Mucosa of rectum (tissue), 2 donors: ENCODE data around the gene GRIK2.

Source experiments
- H3K27ac ChIP-seq, 2 donors: one replicate each; pipeline ENCODE4 v1.7.0; 2013; ENCODE audit warnings: inconsistent platforms in 2 of 2, low read depth in 2 of 2, low read length in 2 of 2
- H3K27me3 ChIP-seq, 2 donors: one replicate each; pipeline ENCODE4 v1.7.0; 2013; ENCODE audit warnings: low read length in 2 of 2; ENCODE audit not compliant: control insufficient read depth in 2 of 2, insufficient read depth in 2 of 2
- H3K36me3 ChIP-seq, 2 donors: one replicate each; pipeline ENCODE4 v1.7.0; 2013; ENCODE audit warnings: low read length in 2 of 2; ENCODE audit not compliant: control insufficient read depth in 2 of 2, insufficient read depth in 2 of 2
- H3K4me1 ChIP-seq, 2 donors: one replicate each; pipeline ENCODE4 v1.7.0; 2013; ENCODE audit warnings: low read length in 2 of 2, mild to moderate bottlenecking in 1 of 2; ENCODE audit not compliant: control insufficient read depth in 2 of 2, insufficient read depth in 2 of 2
- H3K4me3 ChIP-seq, 2 donors: one replicate each; pipeline ENCODE4 v1.7.0; 2013; ENCODE audit warnings: low read length in 2 of 2
- H3K9ac ChIP-seq, 2 donors: one replicate each; pipeline ENCODE4 v1.7.0; 2013; ENCODE audit warnings: low read length in 2 of 2, low read depth in 1 of 2, mild to moderate bottlenecking in 1 of 2
- H3K9me3 ChIP-seq, 2 donors: one replicate each; pipeline ENCODE4 v1.7.0; 2013; ENCODE audit warnings: low read length in 2 of 2; ENCODE audit not compliant: control insufficient read depth in 2 of 2
- donor health status: healthy.
- donor health status: Normal muscosa, but diverticular disease.

The GRIK2 gene

GRCh38 chr6:101527467-101527866 is 134.0 kb downstream of the GRIK2 start:
- Histone ChIP-seq H3K27ac (no peak overlapping the region), H3K36me3 (no peaks in the 10 kb centered on the region)

DNA sequence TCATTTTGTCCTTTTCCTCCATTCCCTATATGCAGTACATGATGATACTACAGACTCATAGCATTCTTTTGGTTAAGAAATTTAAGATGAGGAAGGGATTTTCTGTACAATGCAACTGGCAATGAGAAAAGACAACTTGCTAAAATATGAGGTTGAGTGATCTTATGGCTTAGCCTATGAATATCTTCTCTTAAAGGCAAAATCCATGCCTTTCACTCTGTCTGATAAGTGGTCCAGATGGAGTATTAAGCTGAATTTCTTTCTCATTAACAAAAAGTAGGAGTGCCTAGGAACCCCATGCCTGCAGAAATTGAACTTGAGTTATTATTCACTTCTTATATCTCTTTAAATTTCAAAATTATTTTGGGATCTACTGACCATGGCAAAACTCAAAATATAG is 135.3 kb downstream of the GRIK2 start:
- Histone ChIP-seq H3K27ac (no peak overlapping the region), H3K4me1 (no peaks in the 10 kb centered on the region), H3K9me3 (no peaks in the 10 kb centered on the region), H3K4me3 (no peak overlapping the region), H3K27me3 (no peaks in the 10 kb centered on the region), H3K9ac (no peak overlapping the region), H3K36me3 (no peaks in the 10 kb centered on the region)

More at GRCh38 chr6:101527467-101527866, 134.0 kb downstream of the GRIK2 start:
- no peak overlapping the region for H3K4me3 ChIP-seq
- no peaks in the 10 kb centered on the region for H3K9me3 ChIP-seq
- H3K27me3 ChIP-seq, result no peaks in the 10 kb centered on the region
- H3K4me1 ChIP-seq, result no peaks in the 10 kb centered on the region
- no peak overlapping the region for H3K9ac ChIP-seq

DNA sequence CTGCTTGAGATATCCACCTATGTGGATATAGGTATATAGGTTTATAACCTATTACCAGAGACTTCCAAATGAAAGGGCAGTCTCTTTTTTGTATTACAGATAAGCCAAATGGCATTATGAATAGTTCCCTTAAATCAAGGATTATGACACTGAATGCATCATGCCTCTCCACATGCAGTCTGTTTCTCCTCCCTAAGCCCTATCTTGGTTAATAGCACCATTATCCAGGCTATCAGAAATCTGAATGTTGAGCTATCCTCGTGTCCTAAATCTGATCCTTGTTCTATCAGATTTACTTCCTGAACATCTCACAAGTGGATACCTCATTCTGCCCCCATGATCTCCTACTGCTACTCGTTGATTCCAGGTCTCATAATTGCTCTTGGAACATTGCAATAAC is 138.0 kb downstream of the GRIK2 start:
- no peak overlapping the region for H3K4me3 ChIP-seq
- H3K36me3 ChIP-seq, result no peaks in the 10 kb centered on the region
- no peak overlapping the region for H3K9ac ChIP-seq
- H3K9me3 ChIP-seq, result no peaks in the 10 kb centered on the region
- no peaks in the 10 kb centered on the region for H3K27me3 ChIP-seq
- H3K27ac ChIP-seq, result no peak overlapping the region
- no peaks in the 10 kb centered on the region for H3K4me1 ChIP-seq

DNA sequence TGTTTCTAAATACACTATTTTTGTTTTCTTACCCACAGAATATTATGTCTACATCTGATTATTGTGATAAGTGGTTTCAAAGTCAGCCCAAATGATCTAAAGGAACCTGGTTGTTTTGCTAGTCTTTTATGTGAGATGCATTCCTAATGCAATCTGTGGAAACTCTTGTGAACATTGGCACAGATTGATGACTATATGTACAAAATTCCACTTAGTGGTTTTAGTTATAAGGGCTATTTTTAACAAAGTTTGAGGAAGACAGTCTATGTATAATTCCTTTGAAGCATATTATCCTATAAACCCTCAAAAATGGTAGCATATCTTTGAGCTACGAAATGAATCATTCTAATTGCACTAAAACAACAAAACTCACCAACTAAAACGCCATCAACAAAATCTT is 140.9 kb downstream of the GRIK2 start:
- Histone ChIP-seq H3K27ac (no peak overlapping the region), H3K36me3 (no peaks in the 10 kb centered on the region), H3K9ac (no peak overlapping the region), H3K9me3 (no peaks in the 10 kb centered on the region), H3K27me3 (no peaks in the 10 kb centered on the region), H3K4me1 (no peaks in the 10 kb centered on the region), H3K4me3 (no peak overlapping the region)

DNA sequence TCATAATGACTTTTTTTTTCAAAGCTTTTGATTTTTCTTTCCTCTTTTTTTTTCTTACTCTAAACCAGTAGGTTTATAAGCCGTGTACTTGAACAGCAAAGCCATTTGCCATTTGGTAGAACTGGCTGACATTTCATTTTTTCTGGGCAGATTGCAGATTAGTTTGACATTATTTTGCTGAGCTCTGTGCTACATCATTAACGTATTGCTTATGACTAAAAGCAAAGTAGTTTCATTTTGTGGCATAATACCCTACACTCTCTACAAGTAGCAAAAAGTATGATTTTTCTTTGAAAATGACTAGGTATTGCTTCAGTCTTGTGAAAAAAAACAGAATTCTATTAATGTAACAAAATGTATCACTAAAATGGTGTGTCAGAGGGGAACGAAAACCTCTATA is 141.3 kb downstream of the GRIK2 start:
- H3K4me1 ChIP-seq, result no peaks in the 10 kb centered on the region
- H3K9me3 ChIP-seq, result no peaks in the 10 kb centered on the region
- H3K36me3 ChIP-seq, result no peaks in the 10 kb centered on the region
- H3K27ac ChIP-seq, result no peak overlapping the region
- H3K4me3 ChIP-seq, result no peak overlapping the region
- no peaks in the 10 kb centered on the region for H3K27me3 ChIP-seq
- no peak overlapping the region for H3K9ac ChIP-seq

GRCh38 chr6:101537753-101538316 is 144.3 kb downstream of the GRIK2 start:
- H3K27me3 ChIP-seq, result no peaks in the 10 kb centered on the region
- no peak overlapping the region for H3K9ac ChIP-seq
- H3K9me3 ChIP-seq, result no peaks in the 10 kb centered on the region
- no peaks in the 10 kb centered on the region for H3K4me1 ChIP-seq
- H3K36me3 ChIP-seq, result no peaks in the 10 kb centered on the region
- no peak overlapping the region for H3K4me3 ChIP-seq
- no peak overlapping the region for H3K27ac ChIP-seq

DNA sequence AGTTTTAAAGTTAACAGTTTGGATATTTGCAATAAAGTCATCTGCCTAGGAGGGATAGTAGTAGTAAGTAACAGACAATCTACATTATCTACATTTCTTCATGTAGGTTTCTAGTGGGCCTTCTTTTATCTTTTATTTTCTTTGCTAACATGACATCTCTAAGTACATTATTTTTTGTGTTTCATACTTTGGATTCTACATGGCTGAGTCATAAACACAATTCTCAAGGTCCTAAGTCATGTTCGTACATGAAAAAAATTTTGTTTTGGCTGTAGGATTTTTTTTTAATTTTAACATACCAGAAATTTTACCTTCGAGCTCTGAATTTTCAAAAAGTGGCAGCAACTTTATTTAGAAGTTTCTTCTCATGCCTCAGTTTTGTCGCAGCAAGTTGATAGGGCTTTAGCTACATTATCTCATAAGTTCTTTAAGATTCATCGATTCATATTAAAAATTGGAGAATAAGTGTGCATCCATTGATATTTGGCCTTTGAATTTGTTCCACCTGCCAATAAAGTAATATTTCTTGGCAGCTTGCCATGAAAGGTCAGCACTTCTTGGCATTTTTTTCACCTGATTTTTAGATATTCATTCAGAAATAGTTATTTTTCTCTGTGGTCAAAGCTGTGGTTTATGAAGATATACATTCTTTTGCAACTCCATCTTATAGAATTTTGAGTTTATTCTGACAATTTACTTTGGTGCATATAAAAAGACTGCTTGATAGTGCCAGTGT is 146.2 kb downstream of the GRIK2 start:
- no peaks in the 10 kb centered on the region for H3K4me1 ChIP-seq
- H3K27ac ChIP-seq, result no peak overlapping the region
- no peak overlapping the region for H3K4me3 ChIP-seq
- no peak overlapping the region for H3K9ac ChIP-seq
- no peaks in the 10 kb centered on the region for H3K9me3 ChIP-seq
- no peaks in the 10 kb centered on the region for H3K27me3 ChIP-seq
- H3K36me3 ChIP-seq, result no peaks in the 10 kb centered on the region

DNA sequence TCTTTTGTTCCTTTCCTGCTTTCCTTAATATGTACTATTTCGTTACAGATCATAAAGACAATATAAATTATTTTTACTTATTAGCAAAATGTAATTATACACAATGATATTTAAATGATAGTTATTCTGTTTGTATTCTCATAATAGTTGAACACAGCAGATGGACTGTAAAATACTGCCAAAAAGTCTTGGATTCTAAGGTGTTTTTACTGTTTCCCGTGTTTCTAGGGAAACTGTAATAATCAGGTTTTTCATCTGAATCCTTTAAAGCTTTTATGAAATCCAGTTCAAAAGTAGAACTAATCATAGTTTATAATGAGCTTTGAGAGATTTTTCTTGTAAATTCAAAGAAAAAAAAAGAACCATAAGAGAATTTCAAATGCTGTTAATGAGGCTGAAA is 148.4 kb downstream of the GRIK2 start:
- Histone ChIP-seq H3K9me3 (no peaks in the 10 kb centered on the region), H3K27ac (no peak overlapping the region)

GRCh38 chr6:101543796-101544195 is 150.3 kb downstream of the GRIK2 start:
- no peaks in the 10 kb centered on the region for H3K27me3 ChIP-seq
- H3K4me1 ChIP-seq, result no peaks in the 10 kb centered on the region
- H3K9me3 ChIP-seq, result no peaks in the 10 kb centered on the region
- H3K4me3 ChIP-seq, result no peak overlapping the region
- H3K9ac ChIP-seq, result no peak overlapping the region
- H3K36me3 ChIP-seq, result no peaks in the 10 kb centered on the region
- no peak overlapping the region for H3K27ac ChIP-seq

More for the DNA sequence above, 148.4 kb downstream of the GRIK2 start:
- H3K4me1 ChIP-seq, result no peaks in the 10 kb centered on the region
- no peaks in the 10 kb centered on the region for H3K36me3 ChIP-seq
- H3K4me3 ChIP-seq, result no peak overlapping the region
- no peaks in the 10 kb centered on the region for H3K27me3 ChIP-seq
- H3K9ac ChIP-seq, result no peak overlapping the region

- no peak overlapping the region for H3K9ac ChIP-seq
- H3K36me3 ChIP-seq, result no peaks in the 10 kb centered on the region
- no peaks in the 10 kb centered on the region for H3K4me1 ChIP-seq
- H3K27me3 ChIP-seq, result no peaks in the 10 kb centered on the region
- no peak overlapping the region for H3K27ac ChIP-seq
- H3K9me3 ChIP-seq, result no peaks in the 10 kb centered on the region
- no peak overlapping the region for H3K4me3 ChIP-seq
Observed at GRCh38 chr6:101544286-101544685, 150.8 kb downstream of the GRIK2 start.
